ENCODE measurements around the gene KRT74. TPM values are rescaled to one million over a fixed set of nuclear protein-coding genes. Genes with fewer than 3 reads are reported as not detected.

Gene KRT74
- polyA plus RNA-seq, 2 of the 4 experiments (the other 2 are of a cell fraction), result not detected

DNA sequence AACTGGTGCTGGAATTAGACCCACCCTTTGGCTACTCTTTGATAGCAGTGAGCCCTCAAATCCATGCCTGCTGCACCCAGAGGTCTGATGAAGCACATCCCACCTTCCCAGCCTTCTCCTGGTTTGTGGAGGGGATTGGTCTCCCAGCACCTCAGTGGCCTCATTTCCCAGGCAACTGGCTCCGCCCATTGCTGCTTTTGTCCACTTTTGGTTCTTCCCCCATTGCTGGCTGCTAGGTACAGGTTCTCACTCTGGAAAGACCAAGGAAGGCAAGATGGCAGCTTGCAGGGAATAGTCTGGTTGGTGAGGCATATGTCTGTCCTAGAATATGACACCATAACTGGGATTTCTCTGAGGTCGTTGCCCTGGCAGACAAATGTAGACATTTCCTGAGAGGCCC lies 43.3 kb downstream of the KRT74 start:
- Histone ChIP-seq H3K27ac (no peak overlapping the region), H3K4me1 (no peaks in the 10 kb centered on the region), H3K9me3 (no peaks in the 10 kb centered on the region), H3K4me2 (no peak overlapping the region), H3K4me3 (no peak overlapping the region)
- POLR2A ChIA-PET, result no interaction called here
- FAIRE-seq, result no peak
- DNase-seq (ENCODE audit: low read depth in 1 of 2, low spot score in 1 of 2), result no peak
- CTCF ChIA-PET, result interaction anchor here (0.6 to 2.7 kb wide), 5 partner anchors 11 to 363 kb away, joined by 3 to 10 read pairs (median 4); partner anchors contain the start of gene KRT5
- WGBS (ENCODE audit: missing lambda C conversion rate), result 72% methylated on average over 2 of the region's 2 CpGs
- no peak for ATAC-seq
- TF ChIP-seq PBX3 (IDR thresholded peaks at IDR 0.05) (no peak), REST (IDR thresholded peaks at IDR 0.05) (no peak), ZSCAN20 (CRISPR knock-in tag; IDR thresholded peaks at IDR 0.05) (no peak), HEYL (CRISPR knock-in tag; IDR thresholded peaks at IDR 0.05) (no peak), JUN (IDR thresholded peaks at IDR 0.05) (no peak), FOXS1 (CRISPR knock-in tag; IDR thresholded peaks at IDR 0.05) (no peak), RCOR1 (IDR thresholded peaks at IDR 0.05; ENCODE audit: low read depth, low read length) (no peak)

DNA sequence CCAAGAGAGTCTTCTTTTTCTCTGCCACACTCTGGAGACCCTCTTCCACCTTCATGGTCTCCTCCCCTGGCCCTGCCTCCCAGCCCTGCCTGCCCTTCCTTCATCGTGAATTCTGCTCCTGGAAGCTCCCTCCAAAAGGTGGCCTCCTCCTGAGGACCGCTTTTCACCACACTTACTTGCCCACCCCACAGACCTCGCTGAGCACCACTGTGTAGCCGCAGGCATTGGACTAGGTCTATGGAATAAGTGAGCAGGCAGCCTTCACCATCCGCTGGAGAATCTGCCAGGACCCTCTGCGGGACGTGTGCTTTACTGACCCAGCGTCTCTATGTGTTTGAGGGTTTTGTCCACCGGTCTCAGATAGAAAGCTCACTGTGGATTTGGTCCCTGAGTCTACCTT lies 43.8 kb downstream of the KRT74 start:
- ATAC-seq, result no peak
- WGBS (ENCODE audit: missing lambda C conversion rate), result 79% methylated on average over 9 of the region's 9 CpGs
- Histone ChIP-seq H3K27ac (no peak overlapping the region), H3K4me2 (no peak overlapping the region), H3K9me3 (no peaks in the 10 kb centered on the region), H3K4me1 (no peaks in the 10 kb centered on the region), H3K4me3 (no peak overlapping the region)
- TF ChIP-seq USF2 (IDR thresholded peaks at IDR 0.05), result no peak
- no peak for TF ChIP-seq HMGXB4 (CRISPR knock-in tag; IDR thresholded peaks at IDR 0.05; ENCODE audit: borderline replicate concordance)
- no peak for TF ChIP-seq HES2 (IDR thresholded peaks at IDR 0.05)
- POLR2A ChIA-PET, result no interaction called here
- no peak for FAIRE-seq
- CTCF ChIA-PET, result interaction anchor here (1.4 to 2.7 kb wide), 3 partner anchors 22 to 336 kb away, joined by 3 to 10 read pairs (median 4); no protein-coding TSS in a partner anchor
- DNase-seq (ENCODE audit: low read depth in 1 of 2, low spot score in 1 of 2), result no peak

GRCh38 chr12:52529417-52529816 lies 44.2 kb downstream of the KRT74 start:
- WGBS (ENCODE audit: missing lambda C conversion rate), result 81% methylated on average over 2 of the region's 2 CpGs
- CTCF ChIA-PET, result interaction anchor here (1.1 to 2.7 kb wide), 5 partner anchors 12 to 336 kb away, joined by 3 to 10 read pairs (median 4); no protein-coding TSS in a partner anchor
- POLR2A ChIA-PET, result no interaction called here
- no peak overlapping the region for H3K4me2 ChIP-seq
- no peak overlapping the region for H3K4me3 ChIP-seq
- no peak for ATAC-seq
- no peak for DNase-seq (ENCODE audit: low read depth in 1 of 2, low spot score in 1 of 2)
- no peaks in the 10 kb centered on the region for H3K9me3 ChIP-seq
- H3K4me1 ChIP-seq, result no peaks in the 10 kb centered on the region
- TF ChIP-seq EP300 (IDR thresholded peaks at IDR 0.05), result no peak
- TF ChIP-seq RFX5 (IDR thresholded peaks at IDR 0.05), result no peak
- TF ChIP-seq BHLHE40 (IDR thresholded peaks at IDR 0.05; ENCODE audit: low read depth, low read length), result no peak
- TF ChIP-seq HMGXB4 (CRISPR knock-in tag; IDR thresholded peaks at IDR 0.05; ENCODE audit: borderline replicate concordance), result no peak
- TF ChIP-seq FOSL2 (IDR thresholded peaks at IDR 0.05), result no peak
- TF ChIP-seq FOSL2 (CRISPR knock-in tag; IDR thresholded peaks at IDR 0.05), result no peak
- no peak for TF ChIP-seq TP53 (CRISPR knock-in tag; IDR thresholded peaks at IDR 0.05)
- TF ChIP-seq ZNF302 (CRISPR knock-in tag; IDR thresholded peaks at IDR 0.05), result no peak
- TF ChIP-seq SMC3 (IDR thresholded peaks at IDR 0.05), result no peak
- no peak for FAIRE-seq
- no peak overlapping the region for H3K27ac ChIP-seq

All from A549 (cell line).